Measurements from ENCODE around the gene ZNF341. TPM values are rescaled to one million over a fixed set of nuclear protein-coding genes. Genes with fewer than 3 reads are reported as not detected.

ZNF341 gene
- total and polyA plus RNA-seq, 9 of the 15 experiments (the other 6 are each of a cell fraction or from before 2014, with no cell fraction given), result 0.08 to 2.6 (median 1.0) TPM

- POLR2A ChIA-PET, result no interaction called here
- no TSS peak for BruUV-seq (replicated peaks)
- FAIRE-seq, result no peak
Measured at GRCh38 chr20:33777816-33778215, 46.0 kb downstream of the ZNF341 start.

More at GRCh38 chr20:33777816-33778215, 46.0 kb downstream of the ZNF341 start:
- 50% methylated on average over 2 of the region's 2 CpGs for WGBS (ENCODE audit: insufficient coverage, low coverage, missing lambda C conversion rate)
- Histone ChIP-seq H3K79me2 (ENCODE audit: control insufficient read depth, insufficient read depth, low read length) (no peaks in the 10 kb centered on the region), H3K9me3 (replicated peaks; ENCODE audit: control insufficient read depth, insufficient read depth, low read depth, low read length) (no peaks in the 10 kb centered on the region), H3K27ac (ENCODE audit: extremely low read depth, low read depth, low read length) (no peak overlapping the region), H3K4me1 (replicated peaks in 1 of 2; ENCODE audit: control insufficient read depth in 2 of 2, insufficient read depth in 2 of 2, low read length in 2 of 2) (peaks cover 4 to 6% of the 10 kb centered on the region in 2 experiments; a peak in 3 of 5 replicates), H3K9ac (ENCODE audit: insufficient read depth in 1 of 2, low read depth in 2 of 2, low read length in 2 of 2) (no peak overlapping the region), H2AFZ (ENCODE audit: low read depth, low read length) (0 out of 2 replicates have a peak overlapping the region, but pooled peaks have one; percentile 44), H3K4me2 (ENCODE audit: insufficient read depth, low read length) (no peak overlapping the region), H3K9me1 (ENCODE audit: control insufficient read depth, insufficient read depth, low read length) (peaks cover 3% of the 10 kb centered on the region), H3K4me3 (no peak overlapping the region), H3K27me3 (ENCODE audit: control insufficient read depth in 2 of 2, insufficient read depth in 2 of 2, low read length in 2 of 2) (no peaks in the 10 kb centered on the region), H3K36me3 (ENCODE audit: control insufficient read depth, insufficient read depth, low read length) (no peaks in the 10 kb centered on the region), H4K20me1 (replicated peaks; ENCODE audit: control insufficient read depth, insufficient read depth, low read length) (no peaks in the 10 kb centered on the region)
- CTCF ChIA-PET (ENCODE audit: low intra/inter-chr PET ratio), result no interaction called here
- DNase-seq (ENCODE audit: extremely low read depth in 1 of 4, low spot score in 3 of 4) (no peak), ATAC-seq (no peak)
- TF ChIP-seq CBX8 (IDR thresholded peaks at IDR 0.05; ENCODE audit: borderline replicate concordance, extremely low read depth, low read depth, low read length, poor library complexity, severe bottlenecking) (no peak), PRPF4 (IDR thresholded peaks at IDR 0.05; ENCODE audit: insufficient read depth, low read depth, low read length, poor library complexity, severe bottlenecking) (no peak), CHAMP1 (IDR thresholded peaks at IDR 0.05) (no peak), NFXL1 (CRISPR knock-in tag; IDR thresholded peaks at IDR 0.05) (no peak), BRF2 (IDR thresholded peaks at IDR 0.05; ENCODE audit: borderline replicate concordance, insufficient read depth, insufficient read length) (no peak), ZNF436 (CRISPR knock-in tag; IDR thresholded peaks at IDR 0.05) (no peak), ZNF133 (CRISPR knock-in tag; IDR thresholded peaks at IDR 0.05) (no peak), ZNF212 (CRISPR knock-in tag; IDR thresholded peaks at IDR 0.05) (no peak)
- in situ Hi-C loops (cut with MboI) (no loop called here), intact Hi-C loops (cut with micrococcal nuclease) (no loop called here)

Data from K562 (cell line).